ENCODE results near the gene PHF19. TPM values are rescaled to one million over a fixed set of nuclear protein-coding genes. Genes with fewer than 3 reads are reported as not detected.

PHF19 gene
- total RNA-seq, 2 experiments from 2014 or later: 331 to 351 TPM

DNA sequence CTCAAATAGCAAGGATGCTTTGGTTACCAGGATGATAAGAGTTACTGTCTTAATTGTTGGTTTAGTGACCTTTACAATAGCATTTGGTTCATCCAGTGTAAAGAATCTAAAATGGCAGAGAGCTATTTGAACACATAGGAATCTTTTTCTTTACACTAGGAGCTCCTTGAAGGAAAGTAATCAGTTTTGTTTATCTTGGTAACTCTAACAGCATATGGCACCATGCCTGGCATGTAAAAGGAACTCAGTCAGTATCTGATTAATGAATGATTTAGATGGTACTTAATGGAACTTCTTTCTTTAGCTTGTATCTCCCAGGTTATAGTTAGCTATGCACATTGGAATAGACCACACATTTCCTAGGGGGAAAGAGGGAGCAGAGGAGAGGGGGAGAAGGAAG is 44.2 kb downstream of the PHF19 start:
- POLR2A ChIA-PET: no interaction called here
- peaks cover 44% of the 10 kb centered on the region for H3K36me3 Mint-ChIP-seq (ENCODE audit: low read depth)
- no peak overlapping the region for H3K4me3 Mint-ChIP-seq
- H3K27me3 Mint-ChIP-seq: no peaks in the 10 kb centered on the region
- H3K9me3 Mint-ChIP-seq: no peaks in the 10 kb centered on the region
- no peak for DNase-seq
- CTCF ChIA-PET: interaction anchor here (0.6 to 1.3 kb wide), 4 partner anchors 10 to 62 kb away, joined by 3 to 6 read pairs (median 4); no protein-coding TSS in a partner anchor
- no peak overlapping the region for H3K27ac Mint-ChIP-seq
- peaks cover 14% of the 10 kb centered on the region for H3K4me1 Mint-ChIP-seq

- Mint-ChIP-seq H3K4me3 (no peak overlapping the region), H3K27ac (no peak overlapping the region), H3K27me3 (no peaks in the 10 kb centered on the region), H3K36me3 (ENCODE audit: low read depth) (peaks cover 48% of the 10 kb centered on the region), H3K9me3 (no peaks in the 10 kb centered on the region), H3K4me1 (peaks cover 6% of the 10 kb centered on the region)
- DNase-seq: no peak
- CTCF ChIA-PET: interaction anchor here (0.6 to 1.2 kb wide), 2 partner anchors 35 to 64 kb away, joined by 3 read pairs; no protein-coding TSS in a partner anchor
- POLR2A ChIA-PET: interaction anchor here (0.6 kb wide), 1 partner anchor 9 kb away, joined by 3 read pairs; no protein-coding TSS in a partner anchor
Measured at GRCh38 chr9:120830865-120831264, 46.1 kb downstream of the PHF19 start.

DNA sequence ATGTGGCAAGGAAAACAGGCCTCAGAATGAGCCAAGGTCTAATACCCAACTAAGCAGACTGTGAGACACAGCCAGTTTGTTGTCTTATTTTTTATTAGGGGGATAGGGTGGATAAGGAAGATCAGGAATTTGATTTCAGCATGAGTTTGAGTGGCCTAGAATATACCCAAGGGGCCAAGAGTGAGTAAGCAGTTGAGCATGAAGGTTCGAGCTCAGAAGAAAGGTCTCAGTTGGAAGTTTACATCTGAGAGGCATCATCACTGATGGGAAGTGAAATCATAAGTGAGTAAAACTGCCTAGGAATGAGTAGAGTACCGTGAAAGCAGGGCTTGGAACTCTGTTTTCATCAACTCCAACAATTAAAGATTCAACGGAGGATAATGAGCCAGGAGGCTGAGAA is 46.8 kb downstream of the PHF19 start:
- CTCF ChIA-PET: interaction anchor here (0.6 kb wide), 1 partner anchor 65 kb away, joined by 3 read pairs; no protein-coding TSS in a partner anchor
- H3K9me3 Mint-ChIP-seq: no peaks in the 10 kb centered on the region
- H3K36me3 Mint-ChIP-seq (ENCODE audit: low read depth): peaks cover 47% of the 10 kb centered on the region
- H3K4me3 Mint-ChIP-seq: no peak overlapping the region
- no peak overlapping the region for H3K27ac Mint-ChIP-seq
- POLR2A ChIA-PET: no interaction called here
- H3K4me1 Mint-ChIP-seq: peaks cover 4% of the 10 kb centered on the region
- H3K27me3 Mint-ChIP-seq: no peaks in the 10 kb centered on the region
- DNase-seq: no peak

DNA sequence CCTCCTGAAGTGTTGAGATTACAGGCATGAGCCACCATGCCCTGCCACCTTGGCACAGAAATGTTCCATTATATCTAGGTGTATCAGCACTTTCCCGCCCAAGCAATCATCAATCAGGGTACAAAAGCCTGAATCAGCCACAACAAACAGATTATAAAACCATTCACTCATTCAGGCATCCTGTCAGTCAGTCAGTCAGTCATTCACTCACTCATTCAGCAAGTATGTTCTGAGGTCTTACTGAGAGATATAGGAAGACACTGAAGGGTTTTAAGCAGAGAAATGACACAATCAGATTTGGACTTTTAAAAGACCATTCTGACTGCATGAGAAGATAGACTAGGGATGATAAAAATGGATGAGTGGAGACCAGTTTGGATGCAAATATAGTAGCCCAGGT is 47.3 kb downstream of the PHF19 start:
- POLR2A ChIA-PET: no interaction called here
- no peak overlapping the region for H3K27ac Mint-ChIP-seq

GRCh38 chr9:120820095-120820494 is 56.9 kb downstream of the PHF19 start:
- H3K9me3 Mint-ChIP-seq: no peaks in the 10 kb centered on the region
- ChIA-PET CTCF (no interaction called here), POLR2A (no interaction called here)
- peaks cover 56% of the 10 kb centered on the region for H3K36me3 Mint-ChIP-seq (ENCODE audit: low read depth)
- H3K4me3 Mint-ChIP-seq: no peak overlapping the region
- H3K4me1 Mint-ChIP-seq: no peaks in the 10 kb centered on the region
- no peaks in the 10 kb centered on the region for H3K27me3 Mint-ChIP-seq
- H3K27ac Mint-ChIP-seq: no peak overlapping the region
- no peak for DNase-seq

More for the DNA sequence above, 47.3 kb downstream of the PHF19 start:
- H3K4me3 Mint-ChIP-seq: no peak overlapping the region
- H3K9me3 Mint-ChIP-seq: no peaks in the 10 kb centered on the region
- CTCF ChIA-PET: no interaction called here
- H3K36me3 Mint-ChIP-seq (ENCODE audit: low read depth): peaks cover 49% of the 10 kb centered on the region
- H3K27me3 Mint-ChIP-seq: no peaks in the 10 kb centered on the region
- DNase-seq: no peak
- peaks cover 3% of the 10 kb centered on the region for H3K4me1 Mint-ChIP-seq

- H3K4me3 Mint-ChIP-seq: no peak overlapping the region
- H3K36me3 Mint-ChIP-seq (ENCODE audit: low read depth): peaks cover 47% of the 10 kb centered on the region
- ChIA-PET CTCF (no interaction called here), POLR2A (no interaction called here)
- no peak for DNase-seq
- H3K27ac Mint-ChIP-seq: no peak overlapping the region
- no peaks in the 10 kb centered on the region for H3K4me1 Mint-ChIP-seq
- H3K9me3 Mint-ChIP-seq: no peaks in the 10 kb centered on the region
- no peaks in the 10 kb centered on the region for H3K27me3 Mint-ChIP-seq
Measured at GRCh38 chr9:120818595-120818994, 58.4 kb downstream of the PHF19 start.

DNA sequence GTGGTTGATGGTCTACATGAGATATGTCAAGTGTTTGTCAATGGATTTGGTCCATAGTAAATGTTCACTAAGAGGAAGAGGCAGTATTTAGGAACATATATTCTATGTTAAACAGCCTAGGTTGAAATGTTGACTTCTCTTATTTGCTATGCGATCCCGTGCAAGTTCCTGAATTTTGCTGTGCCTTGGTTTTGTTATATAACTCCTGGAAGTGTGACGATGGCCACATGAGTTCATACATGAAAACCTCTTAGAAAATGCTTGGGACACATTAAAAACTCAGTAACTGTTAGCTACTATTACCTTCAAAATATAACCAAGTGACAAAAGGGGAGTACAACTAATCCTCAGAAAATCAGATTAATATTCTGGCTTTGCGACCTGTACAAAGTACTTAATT is 61.9 kb downstream of the PHF19 start:
- H3K4me1 Mint-ChIP-seq: no peaks in the 10 kb centered on the region
- H3K36me3 Mint-ChIP-seq (ENCODE audit: low read depth): peaks cover 31% of the 10 kb centered on the region
- H3K27me3 Mint-ChIP-seq: no peaks in the 10 kb centered on the region
- peaks cover 5% of the 10 kb centered on the region for H3K9me3 Mint-ChIP-seq
- no peak for DNase-seq
- POLR2A ChIA-PET: no interaction called here
- CTCF ChIA-PET: interaction anchor here (0.7 kb wide), 1 partner anchor 265 kb away, joined by 3 read pairs; no protein-coding TSS in a partner anchor
- no peak overlapping the region for H3K4me3 Mint-ChIP-seq
- no peak overlapping the region for H3K27ac Mint-ChIP-seq

GRCh38 chr9:120808931-120809330 is 68.1 kb downstream of the PHF19 start:
- peaks cover 28% of the 10 kb centered on the region for H3K36me3 Mint-ChIP-seq (ENCODE audit: low read depth)
- H3K27ac Mint-ChIP-seq: no peak overlapping the region
- no peaks in the 10 kb centered on the region for H3K4me1 Mint-ChIP-seq
- DNase-seq: no peak
- peaks cover 43% of the 10 kb centered on the region for H3K9me3 Mint-ChIP-seq
- ChIA-PET POLR2A (no interaction called here), CTCF (no interaction called here)
- H3K27me3 Mint-ChIP-seq: no peaks in the 10 kb centered on the region
- H3K4me3 Mint-ChIP-seq: no peak overlapping the region

GRCh38 chr9:120807607-120808379 is 69.2 kb downstream of the PHF19 start:
- DNase-seq: no peak
- Mint-ChIP-seq H3K4me3 (no peak overlapping the region), H3K36me3 (ENCODE audit: low read depth) (peaks cover 28% of the 10 kb centered on the region), H3K9me3 (peaks cover 43% of the 10 kb centered on the region), H3K4me1 (no peaks in the 10 kb centered on the region), H3K27me3 (no peaks in the 10 kb centered on the region), H3K27ac (no peak overlapping the region)
- ChIA-PET CTCF (no interaction called here), POLR2A (no interaction called here)

Other genes starting within 250 kb of the PHF19 start
- gene MEGF9, start 162.7 kb downstream of the PHF19 start, total RNA-seq: 10 to 100 TPM in 1 of 2 experiments, 1 to 10 TPM in 1; 9.4 to 10.5 TPM
- 10 to 100 TPM; 70.9 to 83.3 TPM for gene FBXW2, start 83.8 kb downstream of the PHF19 start, total RNA-seq
- 10 to 100 TPM; 35.3 to 50.9 TPM for gene PSMD5, start 34.3 kb downstream of the PHF19 start, total RNA-seq
- gene TRAF1, start 49.6 kb upstream of the PHF19 start, total RNA-seq: 10 to 100 TPM; 61.9 to 64.3 TPM
- 1 to 10 TPM; 2.4 to 2.8 TPM for gene C5, start 173.1 kb upstream of the PHF19 start, total RNA-seq
- 10 to 100 TPM; 90.7 to 91.5 TPM for gene CNTRL, start 197.8 kb upstream of the PHF19 start, total RNA-seq

All from activated CD4-positive, alpha-beta T cell treated with anti-CD3 and anti-CD28 coated beads, Interleukin-2, amount 10 ng/mL, durations not matched to agents 7 days and 5 days (primary cell).